Liver (tissue), 9 donors: Measurements from ENCODE around the gene PARD3B. TPM values are rescaled to one million over a fixed set of nuclear protein-coding genes. Genes with fewer than 3 reads are reported as not detected.

Experiments
- DNase-seq: peaks from one replicate; pipeline ENCODE4 v3.0.0-alpha.2; 2017; ENCODE audit warnings: low spot score
- H3K27ac ChIP-seq, 2 donors: one replicate each; pipeline ENCODE4 v1.7.0; 2013; ENCODE audit warnings: inconsistent platforms in 2 of 2, low read length in 2 of 2, control low read depth in 1 of 2, low read depth in 1 of 2, mild to moderate bottlenecking in 1 of 2
- H3K27me3 ChIP-seq, 4 donors: one replicate each; pipeline versions ENCODE4 v1.6.1 to v1.7.0; 2013; ENCODE audit warnings: low read length in 3 of 4, inconsistent platforms in 1 of 4, mild to moderate bottlenecking in 1 of 4, moderate library complexity in 1 of 4; ENCODE audit not compliant: control insufficient read depth in 4 of 4, insufficient read depth in 4 of 4
- H3K36me3 ChIP-seq, 4 donors: one replicate each; pipeline versions ENCODE4 v1.6.1 to v1.7.0; 2013; ENCODE audit warnings: low read length in 3 of 4, mild to moderate bottlenecking in 3 of 4, low read depth in 1 of 4, moderate library complexity in 1 of 4; ENCODE audit not compliant: control insufficient read depth in 4 of 4, insufficient read depth in 3 of 4
- H3K4me1 ChIP-seq, 4 donors: one replicate each; pipeline versions ENCODE4 v1.6.1 to v1.7.0; 2013; ENCODE audit warnings: low read length in 3 of 4, mild to moderate bottlenecking in 3 of 4, moderate library complexity in 1 of 4; ENCODE audit not compliant: control insufficient read depth in 4 of 4, insufficient read depth in 4 of 4
- H3K4me3 ChIP-seq, 3 donors: one replicate each; pipeline versions ENCODE4 v1.6.1 to v1.7.0; 2013; ENCODE audit warnings: low read length in 3 of 3, control low read depth in 1 of 3, low read depth in 1 of 3, mild to moderate bottlenecking in 1 of 3
- H3K9ac ChIP-seq, 2 donors: one replicate each; pipeline ENCODE4 v1.7.0; 2013; ENCODE audit warnings: low read length in 2 of 2, mild to moderate bottlenecking in 2 of 2, moderate library complexity in 2 of 2, control low read depth in 1 of 2, low read depth in 1 of 2
- H3K9me3 ChIP-seq, 4 donors: one replicate each; pipeline versions ENCODE4 v1.6.1 to v1.7.0; 2013; ENCODE audit warnings: low read length in 3 of 4; ENCODE audit not compliant: control insufficient read depth in 4 of 4
- ATF3 ChIP-seq: IDR thresholded peaks from 2 replicates; pipeline ENCODE4 v1.6.1; 2016; ENCODE audit warnings: antibody characterized with exemption
- CTCF ChIP-seq: fragments of 150-350 bp; IDR thresholded peaks from 2 replicates; pipeline ENCODE4 v1.5.1; 2017; ENCODE audit warnings: improper control_type of control experiment, low read depth, low read length; ENCODE audit not compliant: missing input control
- EGR1 ChIP-seq, 2 donors: IDR thresholded peaks; 2 replicates each; pipeline ENCODE4 v1.6.1; 2016 to 2018; ENCODE audit warnings: antibody characterized with exemption in 2 of 2, low read depth in 2 of 2
- FOXA1 ChIP-seq: IDR thresholded peaks from 2 replicates; pipeline ENCODE4 v1.6.1; 2016; ENCODE audit warnings: antibody characterized with exemption
- FOXA2 ChIP-seq: IDR thresholded peaks from 2 replicates; pipeline ENCODE4 v1.6.1; 2016; ENCODE audit warnings: antibody characterized with exemption
- GABPA ChIP-seq, 2 donors: IDR thresholded peaks in 1 of 2; conservative IDR thresholded peaks in 1 of 2; 2 replicates each; pipeline ENCODE4 v1.6.1; 2016; ENCODE audit warnings: antibody characterized with exemption in 2 of 2, mild to moderate bottlenecking in 1 of 2, moderate library complexity in 1 of 2
- HNF4A ChIP-seq, 2 donors: conservative IDR thresholded peaks; 2 replicates each; pipeline ENCODE4 v1.6.1; 2016; ENCODE audit warnings: antibody characterized with exemption in 2 of 2, mild to moderate bottlenecking in 2 of 2
- HNF4G ChIP-seq: IDR thresholded peaks from 2 replicates; pipeline ENCODE4 v1.6.1; 2016; ENCODE audit warnings: antibody characterized with exemption
- JUND ChIP-seq, 2 donors: IDR thresholded peaks; 2 replicates each; pipeline ENCODE4 v1.6.1; 2016; ENCODE audit warnings: antibody characterized with exemption in 2 of 2
- MAX ChIP-seq: IDR thresholded peaks from 2 replicates; pipeline ENCODE4 v1.6.1; 2016; ENCODE audit warnings: antibody characterized with exemption
- NR2F2 ChIP-seq: IDR thresholded peaks from 2 replicates; pipeline ENCODE4 v1.6.1; 2016; ENCODE audit warnings: antibody characterized with exemption
- RAD21 ChIP-seq, 2 donors: IDR thresholded peaks; 2 replicates each; pipeline ENCODE4 v1.6.1; 2016; ENCODE audit warnings: antibody characterized with exemption in 2 of 2, mild to moderate bottlenecking in 2 of 2
- REST ChIP-seq: IDR thresholded peaks from 2 replicates; pipeline ENCODE4 v1.6.1; 2016; ENCODE audit warnings: antibody characterized with exemption, mild to moderate bottlenecking
- RXRA ChIP-seq, 2 donors: IDR thresholded peaks; 2 replicates each; pipeline ENCODE4 v1.6.1; 2017 to 2018; ENCODE audit warnings: antibody characterized with exemption in 2 of 2, mild to moderate bottlenecking in 1 of 2
- SP1 ChIP-seq: IDR thresholded peaks from 2 replicates; pipeline ENCODE4 v1.6.1; 2018; ENCODE audit warnings: antibody characterized with exemption, mild to moderate bottlenecking
- TAF1 ChIP-seq: conservative IDR thresholded peaks from 2 replicates; pipeline ENCODE4 v1.6.1; 2016; ENCODE audit warnings: antibody characterized with exemption, mild to moderate bottlenecking
- YY1 ChIP-seq: IDR thresholded peaks from 2 replicates; pipeline ENCODE4 v1.6.1; 2016; ENCODE audit warnings: antibody characterized with exemption, mild to moderate bottlenecking
- ZBTB33 ChIP-seq: IDR thresholded peaks from 2 replicates; pipeline ENCODE4 v1.6.1; 2016; ENCODE audit warnings: antibody characterized with exemption
- WGBS: extraction: QIAGEN DNeasy Blood & Tissue Kit; methylation state at CpG from one replicate; pipeline ENCODE4 v1.1.7; 2013; 5-methylcytosine and 5-hydroxymethylcytosine counted together
- polyA plus RNA-seq, 2 donors: library from polyadenylated mRNA; stranded (reverse) in 1 of 2; unstranded in 1 of 2; fragments of 200-250 nt in 1 of 2; fragments of >200 nt in 1 of 2; fragmentation: Nextera tagmentation in 1 of 2; extraction: Ambion mirVana in 1 of 2; gene quantifications; one replicate each; pipeline versions ENCODE4 v1.2.1 to v1.2.3, GENCODE V29; 2013 to 2015
- total RNA-seq, 2 donors: library from RNA; depleted of rRNA; stranded (reverse); fragments of >200 nt; gene quantifications; one replicate each; pipeline ENCODE4 v1.2.3, GENCODE V29; 2014
- donor health status: healthy.
- donor health status: healthy.
- donor health status: healthy.
- donor health status: healthy.
- donor health status: healthy.

Gene PARD3B
- total and polyA plus RNA-seq, 4 donors: 1.1 to 10.3 (median 3.7) TPM

GRCh38 chr2:205274801-205275200, 729.5 kb downstream of the PARD3B start:
- Histone ChIP-seq H3K27ac (no peak overlapping the region), H3K9ac (no peak overlapping the region), H3K27me3 (no peaks in the 10 kb centered on the region), H3K4me1 (no peaks in the 10 kb centered on the region), H3K9me3 (no peaks in the 10 kb centered on the region), H3K36me3 (no peaks in the 10 kb centered on the region), H3K4me3 (no peak overlapping the region)
- no peak for DNase-seq
- no peak for TF ChIP-seq FOXA1
- TF ChIP-seq GABPA (IDR thresholded peaks at IDR 0.05 in 1 of 2, conservative IDR thresholded peaks at IDR 0.05 in 1 of 2): no peak
- no peak for TF ChIP-seq ATF3
- no peak for TF ChIP-seq FOXA2
- no peak for TF ChIP-seq RAD21 (IDR thresholded peaks at IDR 0.05)
- TF ChIP-seq TAF1: no peak
- TF ChIP-seq NR2F2: no peak
- TF ChIP-seq EGR1 (IDR thresholded peaks at IDR 0.05; ENCODE audit: low read depth in 2 of 2): no peak
- no peak for TF ChIP-seq JUND (IDR thresholded peaks at IDR 0.05)
- TF ChIP-seq REST: no peak
- 80% methylated on average over 3 of the region's 3 CpGs for WGBS

- DNase-seq: no peak
- WGBS: 93% methylated on average over 11 of the region's 11 CpGs
- no peak for TF ChIP-seq RAD21 (IDR thresholded peaks at IDR 0.05)
- TF ChIP-seq GABPA (IDR thresholded peaks at IDR 0.05 in 1 of 2, conservative IDR thresholded peaks at IDR 0.05 in 1 of 2): no peak
- no peak for TF ChIP-seq FOXA1
- no peak for TF ChIP-seq JUND (IDR thresholded peaks at IDR 0.05)
- TF ChIP-seq HNF4G: no peak
- TF ChIP-seq RXRA (IDR thresholded peaks at IDR 0.05): no peak
- TF ChIP-seq ATF3: no peak
- TF ChIP-seq FOXA2: no peak
- no peak for TF ChIP-seq SP1
- no peak for TF ChIP-seq REST
- no peak for TF ChIP-seq TAF1
- TF ChIP-seq MAX: no peak
- no peak for TF ChIP-seq YY1
- TF ChIP-seq ZBTB33: no peak
- no peak for TF ChIP-seq CTCF
- no peak for TF ChIP-seq EGR1 (IDR thresholded peaks at IDR 0.05; ENCODE audit: low read depth in 2 of 2)
- TF ChIP-seq HNF4A (conservative IDR thresholded peaks at IDR 0.05): no peak
- no peak for TF ChIP-seq NR2F2
Measured at GRCh38 chr2:205276116-205276777, 731.0 kb downstream of the PARD3B start.

More at GRCh38 chr2:205276116-205276777, 731.0 kb downstream of the PARD3B start:
- H3K4me3 ChIP-seq: no peak overlapping the region
- no peak overlapping the region for H3K27ac ChIP-seq
- no peaks in the 10 kb centered on the region for H3K4me1 ChIP-seq
- H3K36me3 ChIP-seq: no peaks in the 10 kb centered on the region
- H3K9ac ChIP-seq: no peak overlapping the region
- no peaks in the 10 kb centered on the region for H3K9me3 ChIP-seq
- no peaks in the 10 kb centered on the region for H3K27me3 ChIP-seq
